ENCODE results near the gene PLCB2. TPM values are rescaled to one million over a fixed set of nuclear protein-coding genes. Genes with fewer than 3 reads are reported as not detected.

The PLCB2 gene
- total and polyA plus RNA-seq, 9 of the 15 experiments (the other 6 are each of a cell fraction or from before 2014, with no cell fraction given), result 0.37 to 12.3 (median 8.0) TPM

DNA sequence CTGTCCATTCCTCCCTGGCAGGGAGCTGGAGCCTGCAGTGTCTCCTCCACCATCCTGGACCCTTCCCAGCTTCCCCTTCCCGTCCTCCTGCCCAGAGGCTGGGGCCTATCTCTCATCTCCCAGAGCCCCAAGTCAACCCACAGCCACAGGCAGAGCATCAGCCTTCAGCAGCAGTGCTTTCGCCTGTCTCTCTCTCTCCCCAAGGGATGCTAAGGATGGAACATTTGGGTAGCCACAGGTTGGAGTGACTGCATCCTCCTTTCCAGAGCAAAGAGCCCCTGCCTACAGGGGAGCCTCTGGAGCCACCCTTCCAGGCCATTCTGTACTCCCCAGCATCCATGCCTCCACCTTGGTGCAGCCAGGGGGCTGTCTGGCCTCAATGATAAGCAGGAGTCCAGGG lies 4.2 kb downstream of the PLCB2 start:
- peaks cover 29 to 43% of the 10 kb centered on the region in 2 experiments for H3K4me1 ChIP-seq (replicated peaks in 1 of 2; ENCODE audit: control insufficient read depth in 2 of 2, insufficient read depth in 2 of 2, low read length in 2 of 2)
- no peaks in the 10 kb centered on the region for H3K79me2 ChIP-seq (ENCODE audit: control insufficient read depth, insufficient read depth, low read length)
- no peak for TF ChIP-seq ZNF436 (CRISPR knock-in tag; IDR thresholded peaks at IDR 0.05)
- TF ChIP-seq, protein P1, sequence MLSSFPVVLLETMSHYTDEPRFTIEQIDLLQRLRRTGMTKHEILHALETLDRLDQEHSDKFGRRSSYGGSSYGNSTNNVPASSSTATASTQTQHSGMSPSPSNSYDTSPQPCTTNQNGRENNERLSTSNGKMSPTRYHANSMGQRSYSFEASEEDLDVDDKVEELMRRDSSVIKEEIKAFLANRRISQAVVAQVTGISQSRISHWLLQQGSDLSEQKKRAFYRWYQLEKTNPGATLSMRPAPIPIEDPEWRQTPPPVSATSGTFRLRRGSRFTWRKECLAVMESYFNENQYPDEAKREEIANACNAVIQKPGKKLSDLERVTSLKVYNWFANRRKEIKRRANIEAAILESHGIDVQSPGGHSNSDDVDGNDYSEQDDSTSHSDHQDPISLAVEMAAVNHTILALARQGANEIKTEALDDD (IDR thresholded peaks at IDR 0.05), result no peak
- TF ChIP-seq HDAC6 (IDR thresholded peaks at IDR 0.05; ENCODE audit: low read depth, low read length), result no peak
- TF ChIP-seq TCFL5 (CRISPR knock-in tag; conservative IDR thresholded peaks at IDR 0.05), result no peak
- TF ChIP-seq MBD2 (IDR thresholded peaks at IDR 0.05; ENCODE audit: borderline replicate concordance, low read depth), result no peak
- TF ChIP-seq KDM5B (IDR thresholded peaks at IDR 0.05; ENCODE audit: insufficient replicate concordance, low read depth, low read length), result no peak
- no peak for TF ChIP-seq ATF7 (IDR thresholded peaks at IDR 0.05)
- no peak for TF ChIP-seq EP400 (IDR thresholded peaks at IDR 0.05)
- TF ChIP-seq ZNF766 (CRISPR knock-in tag; conservative IDR thresholded peaks at IDR 0.05), result no peak
- TF ChIP-seq MAFK (IDR thresholded peaks at IDR 0.05; ENCODE audit: low read length), result no peak
- CTCF ChIA-PET (ENCODE audit: low intra/inter-chr PET ratio), result no interaction called here
- FAIRE-seq (no peak), ATAC-seq (no peak), DNase-seq (ENCODE audit: extremely low read depth in 1 of 4, low spot score in 3 of 4) (no peak)
- H2AFZ ChIP-seq (ENCODE audit: low read depth, low read length), result no peak overlapping the region
- in situ Hi-C loops (cut with MboI), result no loop called here
- H3K27me3 ChIP-seq (ENCODE audit: control insufficient read depth in 2 of 2, insufficient read depth in 2 of 2, low read length in 2 of 2), result no peaks in the 10 kb centered on the region
- H3K9me1 ChIP-seq (ENCODE audit: control insufficient read depth, insufficient read depth, low read length), result no peaks in the 10 kb centered on the region
- H3K36me3 ChIP-seq (ENCODE audit: control insufficient read depth, insufficient read depth, low read length), result no peaks in the 10 kb centered on the region
- no peak overlapping the region for H3K9ac ChIP-seq (ENCODE audit: insufficient read depth in 1 of 2, low read depth in 2 of 2, low read length in 2 of 2)
- H4K20me1 ChIP-seq (replicated peaks; ENCODE audit: control insufficient read depth, insufficient read depth, low read length), result no peaks in the 10 kb centered on the region
- no TSS peak for BruUV-seq (replicated peaks)
- POLR2A ChIA-PET, result no interaction called here
- H3K27ac ChIP-seq (ENCODE audit: extremely low read depth, low read depth, low read length), result no peak overlapping the region
- H3K4me2 ChIP-seq (ENCODE audit: insufficient read depth, low read length), result no peak overlapping the region
- 32% methylated on average over 2 of the region's 2 CpGs for WGBS (ENCODE audit: insufficient coverage, low coverage, missing lambda C conversion rate)
- H3K9me3 ChIP-seq (replicated peaks; ENCODE audit: control insufficient read depth, insufficient read depth, low read depth, low read length), result no peaks in the 10 kb centered on the region
- intact Hi-C loops (cut with micrococcal nuclease), result no loop called here
- no peak overlapping the region for H3K4me3 ChIP-seq
